CD14-positive monocyte (primary cell): Measurements from ENCODE around the gene IL36RN. TPM values are rescaled to one million over a fixed set of nuclear protein-coding genes. Genes with fewer than 3 reads are reported as not detected.

ENCODE experiments used
- DNase-seq, 3 donors: peaks; one replicate each; pipeline ENCODE4 v3.0.0-alpha.2; 2011 to 2022
- H2AFZ ChIP-seq: 2 replicates; pipeline ENCODE4 v1.6.0; 2012; ENCODE audit warnings: mild to moderate bottlenecking, low read depth, low read length, inconsistent platforms; ENCODE audit not compliant: insufficient read depth, poor library complexity, severe bottlenecking
- H3K27ac ChIP-seq, 2 donors: 1 replicate in 1 of 2; 2 replicates in 1 of 2; pipeline ENCODE4 v1.5.1; 2012 to 2013; ENCODE audit warnings: low read length in 2 of 2, control low read depth in 1 of 2, inconsistent platforms in 1 of 2, low read depth in 1 of 2, mild to moderate bottlenecking in 1 of 2
- H3K27me3 ChIP-seq, 2 donors: one replicate each; pipeline versions ENCODE4 v1.6.0 to v1.6.1; 2011 to 2013; ENCODE audit warnings: low read length in 2 of 2; ENCODE audit not compliant: control insufficient read depth in 2 of 2, insufficient read depth in 2 of 2
- H3K36me3 ChIP-seq, 2 donors: replicated peaks in 1 of 2; 1 replicate in 1 of 2; 2 replicates in 1 of 2; pipeline versions ENCODE4 v1.5.1 to v1.6.1; 2012 to 2013; ENCODE audit warnings: low read length in 2 of 2, control low read depth in 1 of 2, inconsistent platforms in 1 of 2, mild to moderate bottlenecking in 1 of 2; ENCODE audit not compliant: insufficient read depth in 2 of 2, control insufficient read depth in 1 of 2
- H3K4me1 ChIP-seq, 2 donors: 1 replicate in 1 of 2; 2 replicates in 1 of 2; pipeline versions ENCODE4 v1.5.1 to v1.6.1; 2012 to 2013; ENCODE audit warnings: low read length in 2 of 2, control low read depth in 1 of 2, inconsistent platforms in 1 of 2, mild to moderate bottlenecking in 1 of 2, moderate library complexity in 1 of 2; ENCODE audit not compliant: insufficient read depth in 2 of 2, control insufficient read depth in 1 of 2
- H3K4me2 ChIP-seq: replicated peaks from 2 replicates; pipeline ENCODE3; 2012; ENCODE audit warnings: low read length, moderate library complexity, mild to moderate bottlenecking; ENCODE audit not compliant: poor library complexity, severe bottlenecking; ENCODE audit errors: extremely low read depth
- H3K4me3 ChIP-seq, 3 experiments: fragments of 200-600 bp in 1 of 3; sonication (generic) in 1 of 3; replicated peaks in 1 of 3; 1 replicate in 2 of 3; 2 replicates in 1 of 3; pipeline ENCODE4 v1.5.1; 2011 to 2013; ENCODE audit warnings: low read length in 3 of 3, mild to moderate bottlenecking in 3 of 3, control low read depth in 2 of 3, low read depth in 2 of 3, inconsistent platforms in 1 of 3, moderate library complexity in 1 of 3
- H3K79me2 ChIP-seq: 2 replicates; pipeline ENCODE4 v1.6.0; 2012; ENCODE audit warnings: mild to moderate bottlenecking, control low read depth, inconsistent platforms, low read length, moderate library complexity; ENCODE audit not compliant: insufficient read depth
- H3K9ac ChIP-seq: 2 replicates; pipeline ENCODE4 v1.6.0; 2017; ENCODE audit warnings: low read length, mild to moderate bottlenecking; ENCODE audit not compliant: insufficient read depth, poor library complexity, severe bottlenecking
- H3K9me3 ChIP-seq, 2 donors: replicated peaks in 1 of 2; 1 replicate in 1 of 2; 2 replicates in 1 of 2; pipeline versions ENCODE4 v1.5.1 to v1.6.1; 2012 to 2013; ENCODE audit warnings: low read length in 2 of 2, control low read depth in 1 of 2; ENCODE audit not compliant: control insufficient read depth in 1 of 2, insufficient read depth in 1 of 2
- H4K20me1 ChIP-seq: 2 replicates; pipeline ENCODE4 v1.6.0; 2012; ENCODE audit warnings: mild to moderate bottlenecking, low read length, control low read depth, moderate library complexity; ENCODE audit not compliant: insufficient read depth
- H3K27ac Mint-ChIP-seq, 7 donors: one replicate each; pipeline ENCODE4 v1.8.0; 2020; ENCODE audit warnings: mild to moderate bottlenecking in 7 of 7, mixed read lengths in 7 of 7, moderate library complexity in 6 of 7, inconsistent platforms in 2 of 7
- H3K27me3 Mint-ChIP-seq, 3 donors: one replicate each; pipeline ENCODE4 v1.8.0; 2021 to 2022; ENCODE audit warnings: low read depth in 3 of 3, mild to moderate bottlenecking in 3 of 3, mixed read lengths in 3 of 3, moderate library complexity in 3 of 3, inconsistent platforms in 1 of 3
- H3K36me3 Mint-ChIP-seq, 2 donors: one replicate each; pipeline ENCODE4 v1.8.0; 2020; ENCODE audit warnings: mixed read lengths in 2 of 2, inconsistent platforms in 1 of 2, mild to moderate bottlenecking in 1 of 2
- H3K4me1 Mint-ChIP-seq: one replicate; pipeline ENCODE4 v1.8.0; 2020; ENCODE audit warnings: mild to moderate bottlenecking, mixed read lengths
- H3K4me3 Mint-ChIP-seq, 2 donors: one replicate each; pipeline ENCODE4 v1.8.0; 2020; ENCODE audit warnings: mild to moderate bottlenecking in 2 of 2, mixed read lengths in 2 of 2, moderate library complexity in 1 of 2
- H3K9me3 Mint-ChIP-seq, 7 donors: one replicate each; pipeline ENCODE4 v1.8.0; 2020 to 2022; ENCODE audit warnings: mixed read lengths in 7 of 7, mild to moderate bottlenecking in 6 of 7, moderate library complexity in 6 of 7, inconsistent platforms in 2 of 7
- CTCF ChIP-seq: fragments of 200-600 bp; IDR thresholded peaks from one replicate; pipeline ENCODE4 v1.8.0; 2022; ENCODE audit warnings: antibody characterized with exemption, mild to moderate bottlenecking
- WGBS: methylation state at CpG from one replicate; pipeline ENCODE4 v1.1.5; 2013; ENCODE audit warnings: missing lambda C conversion rate; ENCODE audit not compliant: insufficient coverage; 5-methylcytosine and 5-hydroxymethylcytosine counted together
- intact Hi-C, 2 donors: fragments of 100-400 bp; cut with micrococcal nuclease; formaldehyde crosslinking; loops; one replicate each; pipeline versions ENCODE4 v1.15.0 to v1.15.1; 2023
- polyA plus RNA-seq, 3 donors: library from polyadenylated mRNA; depleted of rRNA in 1 of 3; unstranded in 2 of 3; stranded (reverse) in 1 of 3; fragments of 300-500 nt in 2 of 3; fragments of >200 nt in 1 of 3; fragmentation: Illumina TruSeq in 2 of 3; gene quantifications; 1 replicate in 2 of 3; 2 replicates in 1 of 3; pipeline ENCODE4 v1.2.3, GENCODE V29; 2012 to 2021

Gene IL36RN
- polyA plus RNA-seq, 3 donors, result not detected

GRCh38 chr2:113052396-113052917 lies 6.5 kb upstream of the IL36RN start, which contains the start of gene IL36B:
IL36B (minus strand) TSS chr2:113052867.
- no peak for TF ChIP-seq CTCF
- H3K27me3 Mint-ChIP-seq, result peaks cover 5 to 6% (median 5%) of the 10 kb centered on the region in 3 donors

GRCh38 chr2:113053666-113054065 lies 5.3 kb upstream of the IL36RN start:
- Histone ChIP-seq H3K4me2 (no peak overlapping the region), H2AFZ (no peak overlapping the region), H3K27me3 (no peaks in the 10 kb centered on the region), H3K79me2 (no peaks in the 10 kb centered on the region), H3K9ac (no peak overlapping the region), H3K4me3 (no peak overlapping the region), H3K9me3 (peaks cover 0 to 18% of the 10 kb centered on the region in 2 donors), H4K20me1 (no peaks in the 10 kb centered on the region), H3K27ac (no peak overlapping the region), H3K36me3 (no peaks in the 10 kb centered on the region), H3K4me1 (no peaks in the 10 kb centered on the region)
- no peak for TF ChIP-seq CTCF
- no peaks in the 10 kb centered on the region for H3K4me1 Mint-ChIP-seq
- no peak overlapping the region for H3K4me3 Mint-ChIP-seq
- intact Hi-C loops, result no loop called here
- no peak for DNase-seq
- H3K9me3 Mint-ChIP-seq, result peaks cover 22 to 39% (median 31%) of the 10 kb centered on the region in 7 donors
- no peak overlapping the region for H3K27ac Mint-ChIP-seq
- 94% methylated on average over 2 of the region's 3 CpGs for WGBS
- H3K27me3 Mint-ChIP-seq, result peaks cover 3 to 6% (median 5%) of the 10 kb centered on the region in 3 donors
- no peaks in the 10 kb centered on the region for H3K36me3 Mint-ChIP-seq

More at GRCh38 chr2:113052396-113052917, 6.5 kb upstream of the IL36RN start, which contains the start of gene IL36B:
- Histone ChIP-seq H3K9ac (no peak within 1 kb of the TSS), H3K4me3 (no peak within 1 kb of the TSS), H3K27me3 (no peaks in the 10 kb centered on the region), H3K79me2 (no peaks in the 10 kb centered on the region), H3K4me2 (no peak within 1 kb of the TSS), H3K4me1 (no peaks in the 10 kb centered on the region), H2AFZ (no peak within 1 kb of the TSS), H3K27ac (no peak within 1 kb of the TSS), H3K36me3 (no peaks in the 10 kb centered on the region), H4K20me1 (no peaks in the 10 kb centered on the region), H3K9me3 (peaks cover 0 to 18% of the 10 kb centered on the region in 2 donors)
- Mint-ChIP-seq H3K4me1 (no peaks in the 10 kb centered on the region), H3K36me3 (no peaks in the 10 kb centered on the region), H3K9me3 (peaks cover 22 to 43% (median 31%) of the 10 kb centered on the region in 7 donors), H3K4me3 (no peak within 1 kb of the TSS), H3K27ac (no peak within 1 kb of the TSS)
- no peak for DNase-seq
- 84% methylated on average over 2 of the region's 6 CpGs for WGBS
- intact Hi-C loops, result no loop called here
